Lung (tissue), 12 donors: ENCODE results near the gene UMPS. TPM values are rescaled to one million over a fixed set of nuclear protein-coding genes. Genes with fewer than 3 reads are reported as not detected.

ENCODE experiments used
- ATAC-seq: fragments of 200-7000 bp; cut with Tn5 transposase; one replicate; pipeline ENCODE4 v1.9.1; 2020; ENCODE audit warnings: moderate number of reproducible peaks; ENCODE audit not compliant: insufficient read depth, low FRiP score
- DNase-seq, 3 donors: peaks; one replicate each; pipeline ENCODE4 v3.0.0-alpha.2; 2013 to 2017
- H3K27ac ChIP-seq, 2 donors: one replicate each; pipeline ENCODE4 v1.5.1; 2013; ENCODE audit warnings: mild to moderate bottlenecking in 2 of 2, moderate library complexity in 2 of 2, control low read depth in 1 of 2, inconsistent platforms in 1 of 2, low read depth in 1 of 2, low read length in 1 of 2
- H3K27me3 ChIP-seq, 3 donors: one replicate each; pipeline ENCODE4 v1.5.1; 2013; ENCODE audit warnings: low read length in 2 of 3; ENCODE audit not compliant: control insufficient read depth in 3 of 3, insufficient read depth in 3 of 3
- H3K36me3 ChIP-seq, 4 donors: one replicate each; pipeline ENCODE4 v1.5.1; 2013; ENCODE audit warnings: low read length in 4 of 4, mild to moderate bottlenecking in 1 of 4, moderate library complexity in 1 of 4; ENCODE audit not compliant: control insufficient read depth in 4 of 4, insufficient read depth in 4 of 4
- H3K4me1 ChIP-seq, 5 donors: one replicate each; pipeline ENCODE4 v1.5.1; 2013; ENCODE audit warnings: low read length in 5 of 5, mild to moderate bottlenecking in 2 of 5, moderate library complexity in 1 of 5; ENCODE audit not compliant: control insufficient read depth in 5 of 5, insufficient read depth in 5 of 5
- H3K4me3 ChIP-seq: one replicate; pipeline ENCODE4 v1.5.1; 2013; ENCODE audit warnings: mild to moderate bottlenecking, control low read depth, moderate library complexity
- H3K9ac ChIP-seq, 2 donors: one replicate each; pipeline ENCODE4 v1.5.1; 2013; ENCODE audit warnings: low read length in 2 of 2, control low read depth in 1 of 2; ENCODE audit not compliant: insufficient read depth in 1 of 2
- H3K9me3 ChIP-seq, 4 donors: one replicate each; pipeline ENCODE4 v1.5.1; 2013; ENCODE audit warnings: low read length in 3 of 4, mild to moderate bottlenecking in 1 of 4, moderate library complexity in 1 of 4; ENCODE audit not compliant: control insufficient read depth in 4 of 4, insufficient read depth in 3 of 4
- CTCF ChIP-seq: IDR thresholded peaks from 2 replicates; pipeline ENCODE4 v1.5.1; 2012; ENCODE audit warnings: mild to moderate bottlenecking; ENCODE audit errors: control extremely low read depth, extremely low read depth
- WGBS, 2 donors: extraction: QIAGEN DNeasy Blood & Tissue Kit; methylation state at CpG; one replicate each; pipeline ENCODE4 v1.1.7; 2013; 5-methylcytosine and 5-hydroxymethylcytosine counted together
- polyA plus RNA-seq, 2 donors: library from polyadenylated mRNA; stranded (reverse); fragments of 200-250 nt; gene quantifications; one replicate each; pipeline ENCODE4 v1.2.1, GENCODE V29; 2013
- total RNA-seq, 2 donors: library from RNA; depleted of rRNA in 1 of 2; stranded (reverse); fragments of >200 nt in 1 of 2; gene quantifications; one replicate each; pipeline ENCODE4 v1.2.1, GENCODE V29; 2014 to 2021
- donor health status: control.
- donor health status: control.
- donor health status: Bipolar disorder and iron deficiency.
- donor health status: healthy.
- donor health status: DM: yes; HTN: yes; CAD: no.

Gene UMPS
- total and polyA plus RNA-seq, 4 donors: 17.4 to 27.6 (median 20.4) TPM

- Histone ChIP-seq H3K9me3 (peaks cover 0 to 4% (median 0%) of the 10 kb centered on the region in 4 donors), H3K27me3 (no peaks in the 10 kb centered on the region), H3K4me3 (no peak overlapping the region), H3K36me3 (peaks cover 0 to 4% (median 0%) of the 10 kb centered on the region in 4 donors), H3K27ac (peak overlapping the region; percentile 72 to 84), H3K9ac (no peak overlapping the region), H3K4me1 (peaks cover 11 to 49% (median 24%) of the 10 kb centered on the region in 5 donors)
- DNase-seq (no peak), ATAC-seq (no peak)
- no peak for TF ChIP-seq CTCF
- WGBS, 2 donors: 87 to 90% methylated on average over 6 to 9 of the region's 9 CpGs
Observed at GRCh38 chr3:124779751-124780191, 49.5 kb downstream of the UMPS start.

- Histone ChIP-seq H3K9me3 (peaks cover 0 to 1% (median 0%) of the 10 kb centered on the region in 4 donors), H3K4me3 (no peak overlapping the region), H3K27ac (peak overlapping the region; percentile 76 to 84), H3K4me1 (peaks cover 11 to 47% (median 22%) of the 10 kb centered on the region in 5 donors), H3K36me3 (peaks cover 0 to 4% (median 0%) of the 10 kb centered on the region in 4 donors), H3K27me3 (no peaks in the 10 kb centered on the region), H3K9ac (no peak overlapping the region)
- 32 to 37% methylated on average over 8 of the region's 8 CpGs for WGBS, 2 donors
- peak; percentile 81 to 94 (median 90) for DNase-seq
- ATAC-seq: peak; percentile 12
- no peak for TF ChIP-seq CTCF
Observed at GRCh38 chr3:124780356-124780755, 50.1 kb downstream of the UMPS start.

GRCh38 chr3:124780761-124781475, 50.7 kb downstream of the UMPS start:
- Histone ChIP-seq H3K27ac (peak overlapping the region; percentile 76 to 84), H3K4me1 (peaks cover 11 to 47% (median 22%) of the 10 kb centered on the region in 5 donors), H3K27me3 (no peaks in the 10 kb centered on the region), H3K36me3 (peaks cover 0 to 2% (median 0%) of the 10 kb centered on the region in 4 donors), H3K9me3 (peaks cover 0 to 1% (median 0%) of the 10 kb centered on the region in 4 donors), H3K4me3 (no peak overlapping the region), H3K9ac (no peak overlapping the region)
- ATAC-seq: peak; percentile 29
- TF ChIP-seq CTCF: no peak
- WGBS, 2 donors: 19 to 20% methylated on average over 15 of the region's 15 CpGs
- peak; percentile 93 to 99 (median 97) for DNase-seq
